ENCODE results near the gene CELF5.

Gene CELF5

DNA sequence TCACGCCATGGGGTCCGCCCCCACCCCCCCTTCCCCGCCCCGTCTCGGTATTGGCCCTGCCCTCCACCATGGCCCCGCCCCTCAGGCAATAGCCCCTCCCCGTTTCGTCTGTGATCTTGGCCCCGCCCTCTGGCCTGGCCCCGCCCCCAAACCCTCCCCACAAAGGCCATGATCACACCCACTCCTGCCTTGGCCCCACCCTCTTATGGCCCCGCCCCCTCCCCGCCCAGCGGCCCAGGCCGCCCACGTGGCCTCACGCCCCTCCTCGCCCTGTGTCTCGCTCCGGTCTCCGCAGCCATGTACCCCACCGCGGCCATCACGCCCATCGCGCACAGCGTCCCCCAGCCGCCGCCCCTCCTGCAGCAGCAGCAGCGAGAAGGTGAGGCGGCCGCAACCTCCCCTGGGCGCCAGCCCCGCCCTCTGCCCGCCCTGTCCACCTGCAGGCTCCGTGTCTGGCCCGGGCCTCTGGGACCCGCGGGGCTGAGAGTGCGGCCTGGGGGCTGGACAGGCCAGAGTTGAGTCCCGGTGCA is 61.3 kb downstream of the CELF5 start:
- POLR2A ChIA-PET, result interaction anchor here (1.0 to 2.8 kb wide), 3 partner anchors 10 to 335 kb away, joined by 8 to 60 read pairs (median 9); no protein-coding TSS in a partner anchor
- CTCF ChIA-PET, result interaction anchor here (0.9 to 2.5 kb wide), 2 partner anchors 10 to 36 kb away, joined by 6 to 28 read pairs; no protein-coding TSS in a partner anchor
- peaks cover 3% of the 10 kb centered on the region; the same call in 1 of the 2 replicates for H3K4me1 ChIP-seq (ENCODE audit: control insufficient read depth, insufficient read depth, low read length)
- H3K27ac ChIP-seq (ENCODE audit: extremely low read depth, low read depth, low read length), result no peak overlapping the region
- H3K9me3 ChIP-seq (ENCODE audit: control insufficient read depth, insufficient read depth, low read depth, low read length), result no peaks in the 10 kb centered on the region
- peak overlapping the region; percentile 33 for H3K4me3 ChIP-seq (ENCODE audit: low read depth, low read length)
- no peaks in the 10 kb centered on the region for H3K36me3 ChIP-seq (ENCODE audit: control insufficient read depth in 2 of 2, insufficient read depth in 1 of 2, low read length in 2 of 2)
- no peak for TF ChIP-seq ZNF645 (tag by site-specific recombination; IDR thresholded peaks at IDR 0.05)
- no peak for TF ChIP-seq ZFP69B (tag by site-specific recombination; IDR thresholded peaks at IDR 0.05)
- no peak for TF ChIP-seq ZFP3 (tag by site-specific recombination; IDR thresholded peaks at IDR 0.05; ENCODE audit: low read depth)
- TF ChIP-seq ZNF473 (tag by site-specific recombination; IDR thresholded peaks at IDR 0.05), result no peak
- peak; percentile 74 for TF ChIP-seq ZFHX2 (tag by site-specific recombination; conservative IDR thresholded peaks at IDR 0.05)
- no peak for TF ChIP-seq ZNF155 (tag by site-specific recombination; IDR thresholded peaks at IDR 0.05)
- TF ChIP-seq ZNF302 (tag by site-specific recombination; IDR thresholded peaks at IDR 0.05; ENCODE audit: low read depth), result no peak
- no peak for TF ChIP-seq ZBTB44 (tag by site-specific recombination; IDR thresholded peaks at IDR 0.05)
- no peak for TF ChIP-seq ZBTB6 (tag by site-specific recombination; IDR thresholded peaks at IDR 0.05)
- TF ChIP-seq, protein P1, sequence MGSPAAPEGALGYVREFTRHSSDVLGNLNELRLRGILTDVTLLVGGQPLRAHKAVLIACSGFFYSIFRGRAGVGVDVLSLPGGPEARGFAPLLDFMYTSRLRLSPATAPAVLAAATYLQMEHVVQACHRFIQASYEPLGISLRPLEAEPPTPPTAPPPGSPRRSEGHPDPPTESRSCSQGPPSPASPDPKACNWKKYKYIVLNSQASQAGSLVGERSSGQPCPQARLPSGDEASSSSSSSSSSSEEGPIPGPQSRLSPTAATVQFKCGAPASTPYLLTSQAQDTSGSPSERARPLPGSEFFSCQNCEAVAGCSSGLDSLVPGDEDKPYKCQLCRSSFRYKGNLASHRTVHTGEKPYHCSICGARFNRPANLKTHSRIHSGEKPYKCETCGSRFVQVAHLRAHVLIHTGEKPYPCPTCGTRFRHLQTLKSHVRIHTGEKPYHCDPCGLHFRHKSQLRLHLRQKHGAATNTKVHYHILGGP (tag by site-specific recombination; IDR thresholded peaks at IDR 0.05), result no peak
- TF ChIP-seq, protein P2, sequence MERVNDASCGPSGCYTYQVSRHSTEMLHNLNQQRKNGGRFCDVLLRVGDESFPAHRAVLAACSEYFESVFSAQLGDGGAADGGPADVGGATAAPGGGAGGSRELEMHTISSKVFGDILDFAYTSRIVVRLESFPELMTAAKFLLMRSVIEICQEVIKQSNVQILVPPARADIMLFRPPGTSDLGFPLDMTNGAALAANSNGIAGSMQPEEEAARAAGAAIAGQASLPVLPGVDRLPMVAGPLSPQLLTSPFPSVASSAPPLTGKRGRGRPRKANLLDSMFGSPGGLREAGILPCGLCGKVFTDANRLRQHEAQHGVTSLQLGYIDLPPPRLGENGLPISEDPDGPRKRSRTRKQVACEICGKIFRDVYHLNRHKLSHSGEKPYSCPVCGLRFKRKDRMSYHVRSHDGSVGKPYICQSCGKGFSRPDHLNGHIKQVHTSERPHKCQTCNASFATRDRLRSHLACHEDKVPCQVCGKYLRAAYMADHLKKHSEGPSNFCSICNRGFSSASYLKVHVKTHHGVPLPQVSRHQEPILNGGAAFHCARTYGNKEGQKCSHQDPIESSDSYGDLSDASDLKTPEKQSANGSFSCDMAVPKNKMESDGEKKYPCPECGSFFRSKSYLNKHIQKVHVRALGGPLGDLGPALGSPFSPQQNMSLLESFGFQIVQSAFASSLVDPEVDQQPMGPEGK (tag by site-specific recombination; IDR thresholded peaks at IDR 0.05), result peak; percentile 49; the same call in 1 of the 2 replicates
- TF ChIP-seq ZNF76 (tag by site-specific recombination; IDR thresholded peaks at IDR 0.05; ENCODE audit: borderline replicate concordance, low read depth), result no peak
- TF ChIP-seq WT1 (tag by site-specific recombination; IDR thresholded peaks at IDR 0.05), result no peak
- TF ChIP-seq ZNF248 (tag by site-specific recombination; IDR thresholded peaks at IDR 0.05), result no peak
- TF ChIP-seq MEIS1 (CRISPR knock-in tag; IDR thresholded peaks at IDR 0.05; ENCODE audit: borderline replicate concordance), result no peak
- TF ChIP-seq SP2 (tag by site-specific recombination; IDR thresholded peaks at IDR 0.05), result peak; percentile 52
- peak; percentile 95 for TF ChIP-seq KLF9 (tag by site-specific recombination; IDR thresholded peaks at IDR 0.05; ENCODE audit: low read depth)
- no peak for TF ChIP-seq ZNF26 (tag by site-specific recombination; IDR thresholded peaks at IDR 0.05)
- no peak for TF ChIP-seq ZIC2 (tag by site-specific recombination; IDR thresholded peaks at IDR 0.05)
- TF ChIP-seq GLIS2 (tag by site-specific recombination; IDR thresholded peaks at IDR 0.05), result peak; percentile 42
- TF ChIP-seq ZBTB8A (tag by site-specific recombination; IDR thresholded peaks at IDR 0.05), result peak; percentile 68
- no peak for TF ChIP-seq OVOL3 (tag by site-specific recombination; IDR thresholded peaks at IDR 0.05)
- TF ChIP-seq ZNF175 (tag by site-specific recombination; IDR thresholded peaks at IDR 0.05), result no peak
- TF ChIP-seq KLF1 (tag by site-specific recombination; IDR thresholded peaks at IDR 0.05), result peak; percentile 89
- TF ChIP-seq KLF10 (tag by site-specific recombination; IDR thresholded peaks at IDR 0.05), result peak; percentile 28; the same call in 1 of the 2 replicates
- peak; percentile 10; the same call in 1 of the 2 replicates for TF ChIP-seq KLF8 (tag by site-specific recombination; IDR thresholded peaks at IDR 0.05)
- no peak for TF ChIP-seq ZBTB21 (tag by site-specific recombination; IDR thresholded peaks at IDR 0.05)
- TF ChIP-seq ZNF626 (tag by site-specific recombination; IDR thresholded peaks at IDR 0.05), result no peak
- TF ChIP-seq ZNF211 (tag by site-specific recombination; IDR thresholded peaks at IDR 0.05; ENCODE audit: low read depth), result no peak
